ENCODE results near the gene NENF.

NENF gene

GRCh38 chr1:212485913-212486618 lies 53.3 kb downstream of the NENF start:
- no peak overlapping the region for H3K4me3 ChIP-seq (ENCODE audit: low read length)
- no peaks in the 10 kb centered on the region for H3K27me3 ChIP-seq (ENCODE audit: control insufficient read depth, insufficient read depth, low read length)
- H3K9ac ChIP-seq (ENCODE audit: low read length): no peak overlapping the region
- peaks cover 5% of the 10 kb centered on the region for H3K4me1 ChIP-seq (ENCODE audit: control insufficient read depth, low read depth, low read length)
- no peak overlapping the region for H3K27ac ChIP-seq (ENCODE audit: low read length)
- no peaks in the 10 kb centered on the region for H3K36me3 ChIP-seq (ENCODE audit: control insufficient read depth, low read depth, low read length)
- H3K9me3 ChIP-seq (ENCODE audit: control insufficient read depth, low read depth, low read length): no peaks in the 10 kb centered on the region

GRCh38 chr1:212486619-212486975 lies 53.9 kb downstream of the NENF start:
- Histone ChIP-seq H3K27me3 (ENCODE audit: control insufficient read depth, insufficient read depth, low read length) (no peaks in the 10 kb centered on the region), H3K36me3 (ENCODE audit: control insufficient read depth, low read depth, low read length) (no peaks in the 10 kb centered on the region), H3K4me3 (ENCODE audit: low read length) (no peak overlapping the region), H3K4me1 (ENCODE audit: control insufficient read depth, low read depth, low read length) (peaks cover 5% of the 10 kb centered on the region), H3K27ac (ENCODE audit: low read length) (no peak overlapping the region), H3K9me3 (ENCODE audit: control insufficient read depth, low read depth, low read length) (no peaks in the 10 kb centered on the region), H3K9ac (ENCODE audit: low read length) (no peak overlapping the region)

GRCh38 chr1:212487286-212487685 lies 54.6 kb downstream of the NENF start:
- H3K9me3 ChIP-seq (ENCODE audit: control insufficient read depth, low read depth, low read length): no peaks in the 10 kb centered on the region
- no peaks in the 10 kb centered on the region for H3K36me3 ChIP-seq (ENCODE audit: control insufficient read depth, low read depth, low read length)
- no peak overlapping the region for H3K4me3 ChIP-seq (ENCODE audit: low read length)
- no peak overlapping the region for H3K9ac ChIP-seq (ENCODE audit: low read length)
- H3K27me3 ChIP-seq (ENCODE audit: control insufficient read depth, insufficient read depth, low read length): no peaks in the 10 kb centered on the region
- H3K4me1 ChIP-seq (ENCODE audit: control insufficient read depth, low read depth, low read length): peaks cover 5% of the 10 kb centered on the region
- no peak overlapping the region for H3K27ac ChIP-seq (ENCODE audit: low read length)

GRCh38 chr1:212487774-212488435 lies 55.2 kb downstream of the NENF start:
- Histone ChIP-seq H3K36me3 (ENCODE audit: control insufficient read depth, low read depth, low read length) (no peaks in the 10 kb centered on the region), H3K4me1 (ENCODE audit: control insufficient read depth, low read depth, low read length) (peaks cover 5% of the 10 kb centered on the region), H3K27me3 (ENCODE audit: control insufficient read depth, insufficient read depth, low read length) (no peaks in the 10 kb centered on the region), H3K4me3 (ENCODE audit: low read length) (no peak overlapping the region), H3K9ac (ENCODE audit: low read length) (no peak overlapping the region), H3K27ac (ENCODE audit: low read length) (no peak overlapping the region), H3K9me3 (ENCODE audit: control insufficient read depth, low read depth, low read length) (no peaks in the 10 kb centered on the region)

- Histone ChIP-seq H3K36me3 (ENCODE audit: control insufficient read depth, low read depth, low read length) (no peaks in the 10 kb centered on the region), H3K27me3 (ENCODE audit: control insufficient read depth, insufficient read depth, low read length) (no peaks in the 10 kb centered on the region), H3K4me3 (ENCODE audit: low read length) (no peak overlapping the region), H3K4me1 (ENCODE audit: control insufficient read depth, low read depth, low read length) (peaks cover 5% of the 10 kb centered on the region), H3K9me3 (ENCODE audit: control insufficient read depth, low read depth, low read length) (no peaks in the 10 kb centered on the region), H3K9ac (ENCODE audit: low read length) (no peak overlapping the region), H3K27ac (ENCODE audit: low read length) (no peak overlapping the region)
Measured at GRCh38 chr1:212488436-212489283, 55.9 kb downstream of the NENF start.

- Histone ChIP-seq H3K4me1 (ENCODE audit: control insufficient read depth, low read depth, low read length) (peaks cover 5% of the 10 kb centered on the region), H3K9me3 (ENCODE audit: control insufficient read depth, low read depth, low read length) (no peaks in the 10 kb centered on the region), H3K9ac (ENCODE audit: low read length) (no peak overlapping the region), H3K27me3 (ENCODE audit: control insufficient read depth, insufficient read depth, low read length) (no peaks in the 10 kb centered on the region), H3K4me3 (ENCODE audit: low read length) (no peak overlapping the region), H3K36me3 (ENCODE audit: control insufficient read depth, low read depth, low read length) (no peaks in the 10 kb centered on the region), H3K27ac (ENCODE audit: low read length) (no peak overlapping the region)
Measured at GRCh38 chr1:212489284-212489859, 56.7 kb downstream of the NENF start.

- Histone ChIP-seq H3K9me3 (ENCODE audit: control insufficient read depth, low read depth, low read length) (no peaks in the 10 kb centered on the region), H3K4me1 (ENCODE audit: control insufficient read depth, low read depth, low read length) (peaks cover 5% of the 10 kb centered on the region), H3K27me3 (ENCODE audit: control insufficient read depth, insufficient read depth, low read length) (no peaks in the 10 kb centered on the region), H3K36me3 (ENCODE audit: control insufficient read depth, low read depth, low read length) (no peaks in the 10 kb centered on the region), H3K27ac (ENCODE audit: low read length) (no peak overlapping the region), H3K4me3 (ENCODE audit: low read length) (no peak overlapping the region), H3K9ac (ENCODE audit: low read length) (no peak overlapping the region)
Measured at GRCh38 chr1:212490276-212490675, 57.6 kb downstream of the NENF start.

GRCh38 chr1:212491454-212491853 lies 58.7 kb downstream of the NENF start:
- Histone ChIP-seq H3K4me3 (ENCODE audit: low read length) (no peak overlapping the region), H3K36me3 (ENCODE audit: control insufficient read depth, low read depth, low read length) (no peaks in the 10 kb centered on the region), H3K9ac (ENCODE audit: low read length) (no peak overlapping the region), H3K9me3 (ENCODE audit: control insufficient read depth, low read depth, low read length) (no peaks in the 10 kb centered on the region), H3K27me3 (ENCODE audit: control insufficient read depth, insufficient read depth, low read length) (no peaks in the 10 kb centered on the region), H3K27ac (ENCODE audit: low read length) (no peak overlapping the region), H3K4me1 (ENCODE audit: control insufficient read depth, low read depth, low read length) (peaks cover 5% of the 10 kb centered on the region)

All from iPS-18a (cell line).